RWPE2 (cell line): ENCODE data around the gene LAMA4.
A peak's percentile ranks its signal among the peaks of the same experiment; 100 is the strongest.

Experiments
- ATAC-seq: fragments of 200-7000 bp; cut with Tn5 transposase; 3 replicates; pipeline ENCODE4 v1.9.1; 2021; ENCODE audit warnings: low read depth
- DNase-seq: peaks from one replicate; pipeline ENCODE4 v3.0.0-alpha.2; 2020; ENCODE audit warnings: low spot score
- H3K27ac ChIP-seq: fragments of 450-650 bp; 2 replicates; pipeline ENCODE4 v1.5.1; 2017; ENCODE audit warnings: mild to moderate bottlenecking; ENCODE audit not compliant: poor library complexity, severe bottlenecking
- H3K27me3 ChIP-seq: fragments of 250-450 bp; sonication (Bioruptor Pico); 2 replicates; pipeline ENCODE4 v1.5.1; 2021; ENCODE audit warnings: mild to moderate bottlenecking, moderate library complexity; ENCODE audit not compliant: insufficient read depth, poor library complexity, severe bottlenecking
- H3K36me3 ChIP-seq: fragments of 250-450 bp; sonication (Bioruptor Pico); 2 replicates; pipeline ENCODE4 v1.5.1; 2020; ENCODE audit warnings: low read depth, mild to moderate bottlenecking, moderate library complexity
- H3K4me1 ChIP-seq: fragments of 250-450 bp; sonication (Bioruptor Pico); 2 replicates; pipeline ENCODE4 v1.5.1; 2021; ENCODE audit warnings: mild to moderate bottlenecking, moderate library complexity; ENCODE audit not compliant: insufficient read depth, poor library complexity, severe bottlenecking
- H3K4me3 ChIP-seq: fragments of 250-450 bp; sonication (Bioruptor Pico); 2 replicates; pipeline ENCODE4 v1.5.1; 2021; ENCODE audit warnings: mild to moderate bottlenecking, moderate library complexity; ENCODE audit not compliant: severe bottlenecking
- H3K9me3 ChIP-seq: fragments of 250-450 bp; sonication (Bioruptor Pico); 2 replicates; pipeline ENCODE4 v1.5.1; 2021; ENCODE audit warnings: mild to moderate bottlenecking, moderate library complexity; ENCODE audit not compliant: severe bottlenecking
- TF ChIP-seq, protein P1 (sequence below): fragments of 450-650 bp; IDR thresholded peaks from one replicate; pipeline ENCODE4 v1.5.1; 2017; ENCODE audit warnings: mild to moderate bottlenecking, moderate library complexity; ENCODE audit not compliant: poor library complexity, severe bottlenecking

LAMA4 gene

DNA sequence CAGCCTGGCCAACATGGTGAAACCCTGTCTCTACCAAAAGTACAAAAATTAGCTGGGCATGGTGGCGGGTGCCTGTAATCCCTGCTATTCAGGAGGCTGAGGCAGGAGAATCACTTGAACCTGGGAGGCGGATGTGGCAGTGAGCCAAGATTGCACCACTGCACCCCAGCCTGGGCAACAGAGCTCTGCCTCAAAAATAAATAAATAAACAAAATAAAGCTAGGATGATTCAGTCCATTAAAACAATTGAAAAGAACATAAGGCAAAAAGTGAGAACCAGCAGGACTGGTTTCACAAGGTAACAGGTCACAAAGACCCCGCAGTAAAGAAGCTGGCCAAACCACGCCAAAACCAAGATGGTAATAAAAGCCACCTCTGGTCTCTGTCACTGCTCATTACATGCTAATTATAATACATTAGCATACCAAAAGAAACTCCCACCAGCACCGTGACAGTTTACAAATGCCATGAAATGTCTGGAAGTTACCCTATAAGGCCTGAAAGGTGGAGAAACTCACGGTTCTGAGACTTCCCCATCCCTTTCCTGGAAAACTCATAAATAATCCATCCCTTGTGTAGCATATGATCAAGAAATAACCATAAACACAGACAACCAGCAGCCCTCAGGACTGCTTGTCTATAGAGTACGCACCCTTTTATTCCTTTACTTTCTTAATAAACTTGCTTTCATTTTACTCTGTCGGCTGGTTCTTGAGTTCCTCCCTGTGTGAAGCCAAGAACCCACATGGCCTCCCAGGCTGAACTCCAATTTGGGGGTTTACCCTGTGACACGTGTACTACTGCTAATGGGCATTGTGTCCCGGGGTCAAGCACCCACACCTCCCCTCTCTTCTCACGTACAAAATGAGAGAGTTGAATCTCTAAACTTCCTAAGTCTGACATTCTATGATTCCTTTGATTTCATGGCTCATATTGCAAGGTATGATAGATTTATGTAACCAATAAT lies 10.2 kb downstream of the LAMA4 start:
- H3K36me3 ChIP-seq, result no peaks in the 10 kb centered on the region
- no peak overlapping the region for H3K27ac ChIP-seq
- no peaks in the 10 kb centered on the region for H3K27me3 ChIP-seq
- H3K9me3 ChIP-seq, result no peaks in the 10 kb centered on the region
- no peak overlapping the region for H3K4me3 ChIP-seq
- H3K4me1 ChIP-seq, result peaks cover 3% of the 10 kb centered on the region
- ATAC-seq (no peak), DNase-seq (no peak)
- TF ChIP-seq, protein P1, sequence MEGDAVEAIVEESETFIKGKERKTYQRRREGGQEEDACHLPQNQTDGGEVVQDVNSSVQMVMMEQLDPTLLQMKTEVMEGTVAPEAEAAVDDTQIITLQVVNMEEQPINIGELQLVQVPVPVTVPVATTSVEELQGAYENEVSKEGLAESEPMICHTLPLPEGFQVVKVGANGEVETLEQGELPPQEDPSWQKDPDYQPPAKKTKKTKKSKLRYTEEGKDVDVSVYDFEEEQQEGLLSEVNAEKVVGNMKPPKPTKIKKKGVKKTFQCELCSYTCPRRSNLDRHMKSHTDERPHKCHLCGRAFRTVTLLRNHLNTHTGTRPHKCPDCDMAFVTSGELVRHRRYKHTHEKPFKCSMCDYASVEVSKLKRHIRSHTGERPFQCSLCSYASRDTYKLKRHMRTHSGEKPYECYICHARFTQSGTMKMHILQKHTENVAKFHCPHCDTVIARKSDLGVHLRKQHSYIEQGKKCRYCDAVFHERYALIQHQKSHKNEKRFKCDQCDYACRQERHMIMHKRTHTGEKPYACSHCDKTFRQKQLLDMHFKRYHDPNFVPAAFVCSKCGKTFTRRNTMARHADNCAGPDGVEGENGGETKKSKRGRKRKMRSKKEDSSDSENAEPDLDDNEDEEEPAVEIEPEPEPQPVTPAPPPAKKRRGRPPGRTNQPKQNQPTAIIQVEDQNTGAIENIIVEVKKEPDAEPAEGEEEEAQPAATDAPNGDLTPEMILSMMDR, result no peak

DNA sequence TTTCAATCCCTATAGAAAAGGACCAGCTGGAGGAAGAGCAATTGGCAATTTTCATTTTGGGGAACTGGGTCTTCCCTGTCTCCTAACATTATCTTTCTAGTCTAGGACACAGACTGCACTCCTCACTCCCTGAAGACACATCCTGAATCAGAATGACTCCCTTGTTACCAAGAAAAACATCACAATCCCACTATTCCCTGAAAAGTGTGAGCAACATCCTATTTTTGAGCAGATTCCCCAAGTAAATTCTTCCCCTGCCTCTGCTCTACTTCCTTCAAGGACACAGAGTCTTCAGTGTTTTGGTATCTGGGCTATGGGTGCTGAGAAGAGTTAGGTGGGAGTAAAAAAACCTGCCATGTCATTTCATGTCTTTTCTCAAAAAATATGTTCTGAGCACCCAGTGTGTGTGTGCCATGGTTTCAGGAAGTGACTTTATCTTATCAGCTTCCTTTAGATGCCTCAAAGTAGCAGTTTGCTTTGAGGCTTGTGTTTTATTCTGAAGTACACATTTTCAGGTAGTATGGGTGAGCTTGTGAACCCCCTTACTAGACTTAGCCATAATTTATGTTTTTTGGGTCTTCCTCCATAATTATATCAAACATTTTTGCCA lies 12.4 kb downstream of the LAMA4 start:
- H3K4me3 ChIP-seq, result no peak overlapping the region
- no peaks in the 10 kb centered on the region for H3K36me3 ChIP-seq
- no peaks in the 10 kb centered on the region for H3K27me3 ChIP-seq
- DNase-seq (no peak), ATAC-seq (no peak)
- H3K4me1 ChIP-seq, result peaks cover 3% of the 10 kb centered on the region
- H3K9me3 ChIP-seq, result no peaks in the 10 kb centered on the region
- TF ChIP-seq, protein P1, result no peak
- H3K27ac ChIP-seq, result no peak overlapping the region

DNA sequence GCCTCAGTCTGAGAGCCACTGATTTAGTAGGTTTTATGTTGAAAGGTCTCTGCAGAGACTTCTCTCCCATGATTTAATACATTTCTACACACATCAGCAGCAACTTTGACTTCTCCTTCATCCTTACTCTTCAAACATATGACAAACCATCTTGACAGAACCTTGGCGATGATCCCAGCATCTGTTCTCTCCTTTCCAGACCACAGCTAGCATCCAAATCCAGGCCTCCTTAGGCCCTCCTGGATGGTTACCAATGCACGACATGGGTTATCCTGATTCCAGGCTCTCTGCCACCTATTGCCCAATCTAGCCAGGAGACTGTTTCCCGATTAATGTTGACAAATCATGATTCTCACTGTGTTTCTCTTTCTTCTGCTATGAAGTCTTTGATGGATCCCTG lies 16.8 kb downstream of the LAMA4 start:
- Histone ChIP-seq H3K4me1 (peaks cover 17% of the 10 kb centered on the region), H3K36me3 (no peaks in the 10 kb centered on the region), H3K9me3 (no peaks in the 10 kb centered on the region), H3K4me3 (no peak overlapping the region), H3K27ac (no peak overlapping the region), H3K27me3 (no peaks in the 10 kb centered on the region)
- DNase-seq (no peak), ATAC-seq (peak; percentile 40; the same call in 2 of the 3 replicates)
- TF ChIP-seq, protein P1, result no peak

DNA sequence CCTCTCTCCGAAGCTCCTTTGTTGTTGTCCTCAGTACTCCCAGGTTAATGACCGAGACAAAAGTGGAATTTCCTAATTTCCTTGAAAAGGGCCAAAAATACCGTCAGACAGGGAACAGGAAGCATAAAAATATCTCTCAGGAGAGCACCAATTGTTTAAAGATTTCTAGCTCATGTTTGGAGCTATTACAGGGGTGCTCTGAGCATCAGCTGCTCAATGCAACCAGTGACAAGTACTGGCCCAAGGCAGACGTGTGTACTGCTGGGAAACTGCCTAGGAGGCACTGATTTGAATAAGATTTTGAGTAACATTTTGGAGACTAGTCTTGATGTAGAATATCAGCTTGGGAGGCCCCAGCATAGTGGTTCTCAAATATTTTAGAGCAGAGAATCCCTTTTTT lies 17.3 kb downstream of the LAMA4 start:
- TF ChIP-seq, protein P1, result no peak
- no peak for ATAC-seq

More for the DNA sequence above, 17.3 kb downstream of the LAMA4 start:
- Histone ChIP-seq H3K4me1 (peaks cover 22% of the 10 kb centered on the region), H3K27me3 (no peaks in the 10 kb centered on the region), H3K36me3 (no peaks in the 10 kb centered on the region), H3K27ac (no peak overlapping the region), H3K9me3 (no peaks in the 10 kb centered on the region), H3K4me3 (no peak overlapping the region)
- no peak for DNase-seq
